A549 (cell line): ENCODE results near the gene SETSIP. TPM values are rescaled to one million over a fixed set of nuclear protein-coding genes. Genes with fewer than 3 reads are reported as not detected.

Experiments
- ATAC-seq, 2 experiments: fragments of 200-7000 bp in 1 of 2; fragments of >200 bp in 1 of 2; cut with Nextera tagmentation in 1 of 2; cut with Tn5 transposase in 1 of 2; 3 replicates each; pipeline versions ENCODE4 v1.8.0 to v1.9.1; 2018 to 2020; ENCODE audit warnings: mild to moderate bottlenecking in 1 of 2, moderate library complexity in 1 of 2
- CTCF ChIA-PET: fragments of 300-600 bp; sonication (Branson Sonifier 250); formaldehyde crosslinking; extraction: SDS; loops from one replicate; lab custom pipeline; 2021; ENCODE audit warnings: antibody characterized with exemption, inconsistent platforms; lab: Yijun Ruan, JAX
- POLR2A ChIA-PET: fragments of 350-600 bp; formaldehyde crosslinking; extraction: SDS; loops from one replicate; lab custom pipeline; 2021; ENCODE audit warnings: antibody characterized with exemption, inconsistent platforms; lab: Yijun Ruan, JAX
- DNase-seq, 2 experiments: peaks; one replicate each; pipeline versions ENCODE4 v3.0.0 to v3.0.0-alpha.2; 2011 to 2016; ENCODE audit warnings: low read depth in 1 of 2, low spot score in 1 of 2
- FAIRE-seq: peaks from 2 replicates; lab custom pipeline; 2011; peaks lifted over from hg19 to GRCh38; lab: Jason Lieb, UNC
- H3K27ac ChIP-seq, 2 experiments: fragments of >200 bp; sonication (Bioruptor Twin); formaldehyde crosslinking; 3 replicates each; pipeline ENCODE4 v1.5.1; 2016 to 2017
- H3K4me1 ChIP-seq: fragments of >200 bp; sonication (Bioruptor Twin); formaldehyde crosslinking; 3 replicates; pipeline ENCODE4 v1.6.1; 2016
- H3K4me2 ChIP-seq: fragments of >200 bp; sonication (Bioruptor Twin); formaldehyde crosslinking; 3 replicates; pipeline ENCODE4 v1.6.1; 2016
- H3K4me3 ChIP-seq: fragments of >200 bp; sonication (Bioruptor Twin); formaldehyde crosslinking; 3 replicates; pipeline ENCODE4 v1.5.1; 2016
- H3K9me3 ChIP-seq: fragments of >200 bp; sonication (Bioruptor Twin); formaldehyde crosslinking; 3 replicates; pipeline ENCODE4 v1.6.1; 2016
- FOSB ChIP-seq: fragments of 250-450 bp; sonication (Bioruptor Pico); IDR thresholded peaks from 2 replicates; pipeline ENCODE4 v1.5.0; 2020; ENCODE audit warnings: mild to moderate bottlenecking, moderate library complexity
- FOXS1 ChIP-seq: fragments of 250-450 bp; sonication (Bioruptor Pico); IDR thresholded peaks from 2 replicates; pipeline ENCODE4 v1.5.0; 2020; ENCODE audit warnings: mild to moderate bottlenecking, moderate library complexity
- HDAC2 ChIP-seq: fragments of 200-600 bp; sonication (generic); IDR thresholded peaks from 2 replicates; pipeline ENCODE4 v1.6.1; 2016
- HOXB5 ChIP-seq: fragments of 250-450 bp; sonication (Bioruptor Pico); IDR thresholded peaks from 2 replicates; pipeline ENCODE4 v1.5.0; 2020; ENCODE audit warnings: mild to moderate bottlenecking, moderate library complexity
- JUN ChIP-seq, 2 experiments: fragments of >200 bp; sonication (Bioruptor Twin); formaldehyde crosslinking; IDR thresholded peaks; 2 replicates in 1 of 2; 3 replicates in 1 of 2; pipeline ENCODE4 v1.6.1; 2016 to 2017
- KDM5A ChIP-seq: fragments of 200-600 bp; sonication (generic); IDR thresholded peaks from 2 replicates; pipeline ENCODE4 v1.6.1; 2016; ENCODE audit warnings: antibody characterized with exemption, mild to moderate bottlenecking
- MAZ ChIP-seq: fragments of 150-350 bp; IDR thresholded peaks from 2 replicates; pipeline ENCODE4 v1.6.1; 2014; ENCODE audit warnings: antibody characterized with exemption, low read depth, low read length, borderline replicate concordance
- NR3C1 ChIP-seq: fragments of >200 bp; sonication (Bioruptor Twin); formaldehyde crosslinking; IDR thresholded peaks from 3 replicates; pipeline ENCODE4 v1.6.1; 2017
- PHF8 ChIP-seq: fragments of 200-600 bp; sonication (generic); IDR thresholded peaks from 2 replicates; pipeline ENCODE4 v1.6.1; 2016; ENCODE audit warnings: low read depth, mild to moderate bottlenecking, antibody characterized with exemption, moderate library complexity, borderline replicate concordance
- RCOR1 ChIP-seq: fragments of 150-350 bp; IDR thresholded peaks from 2 replicates; pipeline ENCODE4 v1.6.1; 2014; ENCODE audit warnings: antibody characterized with exemption, low read length, low read depth
- RNF2 ChIP-seq: fragments of 200-600 bp; sonication (generic); IDR thresholded peaks from 2 replicates; pipeline ENCODE4 v1.6.1; 2016; ENCODE audit warnings: low read depth, mild to moderate bottlenecking, antibody characterized with exemption, moderate library complexity, borderline replicate concordance
- SREBF2 ChIP-seq: fragments of 450-650 bp; IDR thresholded peaks from 2 replicates; pipeline ENCODE4 v1.6.1; 2014; ENCODE audit warnings: mild to moderate bottlenecking, moderate library complexity
- TFCP2L1 ChIP-seq: fragments of 250-450 bp; sonication (Bioruptor Pico); IDR thresholded peaks from 2 replicates; pipeline ENCODE4 v1.5.0; 2021; ENCODE audit warnings: mild to moderate bottlenecking
- ZFP36 ChIP-seq: fragments of 450-650 bp; IDR thresholded peaks from 2 replicates; pipeline ENCODE4 v1.6.1; 2014; ENCODE audit warnings: borderline replicate concordance; ENCODE audit not compliant: partially characterized antibody
- ZNF302 ChIP-seq: fragments of 250-450 bp; sonication (Bioruptor Pico); IDR thresholded peaks from 2 replicates; pipeline ENCODE4 v1.9.0; 2021; ENCODE audit warnings: inconsistent platforms, mild to moderate bottlenecking, moderate library complexity
- WGBS: methylation state at CpG from one replicate; pipeline ENCODE4 v1.1.6; 2017; ENCODE audit errors: missing lambda C conversion rate; 5-methylcytosine and 5-hydroxymethylcytosine counted together
- polyA plus RNA-seq, 4 experiments: library from polyadenylated mRNA; depleted of rRNA in 3 of 4; stranded (reverse); fragments of >200 nt; fragmentation: RNase III in 1 of 4; extraction: RNeasy Plus Mini Kit Qiagen cat#74134 plus additional on column Dnase treatment in 1 of 4; gene quantifications; 2 replicates in 3 of 4; 3 replicates in 1 of 4; pipeline ENCODE4 v1.2.3, GENCODE V29; 2011 to 2017
- TF ChIP-seq, protein P1 (sequence below): fragments of >200 bp; sonication (Bioruptor Twin); formaldehyde crosslinking; IDR thresholded peaks from 3 replicates; pipeline ENCODE4 v1.5.1; 2016
- TF ChIP-seq, protein P2 (sequence below): fragments of 200-600 bp; sonication (generic); IDR thresholded peaks from 2 replicates; pipeline ENCODE4 v1.6.1; 2016; ENCODE audit warnings: antibody characterized with exemption, mild to moderate bottlenecking, moderate library complexity
- TF ChIP-seq, protein P3 (sequence below): fragments of >200 bp; sonication (Bioruptor Twin); formaldehyde crosslinking; IDR thresholded peaks from 3 replicates; pipeline ENCODE4 v1.6.1; 2016
- TF ChIP-seq, protein P4 (sequence below): fragments of >200 bp; sonication (Bioruptor Twin); formaldehyde crosslinking; IDR thresholded peaks from 2 replicates; pipeline ENCODE4 v1.6.1; 2016

The SETSIP gene
- polyA plus RNA-seq, 2 of the 4 experiments (the other 2 are of a cell fraction) = 0.23 to 0.36 TPM

DNA sequence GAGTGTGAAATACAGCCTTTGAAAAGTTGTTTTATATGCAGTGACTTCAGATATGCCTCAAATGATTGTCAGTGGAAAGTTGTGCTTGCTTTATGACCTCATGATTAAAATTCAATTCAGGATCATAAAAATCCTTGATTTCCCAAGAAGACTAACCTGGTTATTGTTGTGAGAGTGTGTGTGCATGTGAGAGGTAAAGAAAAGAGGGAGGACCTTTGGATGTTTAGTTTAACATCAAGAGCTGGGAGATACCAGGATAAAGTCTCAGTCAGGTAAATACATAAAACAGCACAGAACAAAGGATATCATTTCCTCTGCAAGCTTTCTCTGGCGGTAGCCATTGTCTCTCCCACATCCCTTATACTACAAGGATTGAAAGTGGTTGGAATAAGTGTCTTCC lies 19.4 kb upstream of the SETSIP start:
- CTCF ChIA-PET = no interaction called here
- no peaks in the 10 kb centered on the region for H3K9me3 ChIP-seq
- no peak overlapping the region for H3K27ac ChIP-seq
- POLR2A ChIA-PET = no interaction called here
- ATAC-seq = no peak
- H3K4me2 ChIP-seq = no peak overlapping the region
- no peak for FAIRE-seq
- DNase-seq = no peak
- 76% methylated on average over 1 of the region's 1 CpG for WGBS
- H3K4me3 ChIP-seq = no peak overlapping the region
- no peaks in the 10 kb centered on the region for H3K4me1 ChIP-seq
- TF ChIP-seq RCOR1 = no peak
- TF ChIP-seq, protein P1, sequence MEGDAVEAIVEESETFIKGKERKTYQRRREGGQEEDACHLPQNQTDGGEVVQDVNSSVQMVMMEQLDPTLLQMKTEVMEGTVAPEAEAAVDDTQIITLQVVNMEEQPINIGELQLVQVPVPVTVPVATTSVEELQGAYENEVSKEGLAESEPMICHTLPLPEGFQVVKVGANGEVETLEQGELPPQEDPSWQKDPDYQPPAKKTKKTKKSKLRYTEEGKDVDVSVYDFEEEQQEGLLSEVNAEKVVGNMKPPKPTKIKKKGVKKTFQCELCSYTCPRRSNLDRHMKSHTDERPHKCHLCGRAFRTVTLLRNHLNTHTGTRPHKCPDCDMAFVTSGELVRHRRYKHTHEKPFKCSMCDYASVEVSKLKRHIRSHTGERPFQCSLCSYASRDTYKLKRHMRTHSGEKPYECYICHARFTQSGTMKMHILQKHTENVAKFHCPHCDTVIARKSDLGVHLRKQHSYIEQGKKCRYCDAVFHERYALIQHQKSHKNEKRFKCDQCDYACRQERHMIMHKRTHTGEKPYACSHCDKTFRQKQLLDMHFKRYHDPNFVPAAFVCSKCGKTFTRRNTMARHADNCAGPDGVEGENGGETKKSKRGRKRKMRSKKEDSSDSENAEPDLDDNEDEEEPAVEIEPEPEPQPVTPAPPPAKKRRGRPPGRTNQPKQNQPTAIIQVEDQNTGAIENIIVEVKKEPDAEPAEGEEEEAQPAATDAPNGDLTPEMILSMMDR = no peak
- TF ChIP-seq, protein P2, sequence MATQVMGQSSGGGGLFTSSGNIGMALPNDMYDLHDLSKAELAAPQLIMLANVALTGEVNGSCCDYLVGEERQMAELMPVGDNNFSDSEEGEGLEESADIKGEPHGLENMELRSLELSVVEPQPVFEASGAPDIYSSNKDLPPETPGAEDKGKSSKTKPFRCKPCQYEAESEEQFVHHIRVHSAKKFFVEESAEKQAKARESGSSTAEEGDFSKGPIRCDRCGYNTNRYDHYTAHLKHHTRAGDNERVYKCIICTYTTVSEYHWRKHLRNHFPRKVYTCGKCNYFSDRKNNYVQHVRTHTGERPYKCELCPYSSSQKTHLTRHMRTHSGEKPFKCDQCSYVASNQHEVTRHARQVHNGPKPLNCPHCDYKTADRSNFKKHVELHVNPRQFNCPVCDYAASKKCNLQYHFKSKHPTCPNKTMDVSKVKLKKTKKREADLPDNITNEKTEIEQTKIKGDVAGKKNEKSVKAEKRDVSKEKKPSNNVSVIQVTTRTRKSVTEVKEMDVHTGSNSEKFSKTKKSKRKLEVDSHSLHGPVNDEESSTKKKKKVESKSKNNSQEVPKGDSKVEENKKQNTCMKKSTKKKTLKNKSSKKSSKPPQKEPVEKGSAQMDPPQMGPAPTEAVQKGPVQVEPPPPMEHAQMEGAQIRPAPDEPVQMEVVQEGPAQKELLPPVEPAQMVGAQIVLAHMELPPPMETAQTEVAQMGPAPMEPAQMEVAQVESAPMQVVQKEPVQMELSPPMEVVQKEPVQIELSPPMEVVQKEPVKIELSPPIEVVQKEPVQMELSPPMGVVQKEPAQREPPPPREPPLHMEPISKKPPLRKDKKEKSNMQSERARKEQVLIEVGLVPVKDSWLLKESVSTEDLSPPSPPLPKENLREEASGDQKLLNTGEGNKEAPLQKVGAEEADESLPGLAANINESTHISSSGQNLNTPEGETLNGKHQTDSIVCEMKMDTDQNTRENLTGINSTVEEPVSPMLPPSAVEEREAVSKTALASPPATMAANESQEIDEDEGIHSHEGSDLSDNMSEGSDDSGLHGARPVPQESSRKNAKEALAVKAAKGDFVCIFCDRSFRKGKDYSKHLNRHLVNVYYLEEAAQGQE = no peak
- TF ChIP-seq, protein P3, sequence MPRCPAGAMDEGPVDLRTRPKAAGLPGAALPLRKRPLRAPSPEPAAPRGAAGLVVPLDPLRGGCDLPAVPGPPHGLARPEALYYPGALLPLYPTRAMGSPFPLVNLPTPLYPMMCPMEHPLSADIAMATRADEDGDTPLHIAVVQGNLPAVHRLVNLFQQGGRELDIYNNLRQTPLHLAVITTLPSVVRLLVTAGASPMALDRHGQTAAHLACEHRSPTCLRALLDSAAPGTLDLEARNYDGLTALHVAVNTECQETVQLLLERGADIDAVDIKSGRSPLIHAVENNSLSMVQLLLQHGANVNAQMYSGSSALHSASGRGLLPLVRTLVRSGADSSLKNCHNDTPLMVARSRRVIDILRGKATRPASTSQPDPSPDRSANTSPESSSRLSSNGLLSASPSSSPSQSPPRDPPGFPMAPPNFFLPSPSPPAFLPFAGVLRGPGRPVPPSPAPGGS = no peak
- TF ChIP-seq JUN (IDR thresholded peaks at IDR 0.05) = no peak
- no peak for TF ChIP-seq RNF2
- TF ChIP-seq HDAC2 = no peak
- TF ChIP-seq FOXS1 (CRISPR knock-in tag) = no peak
- no peak for TF ChIP-seq MAZ
- TF ChIP-seq FOSB (CRISPR knock-in tag) = no peak
- no peak for TF ChIP-seq HOXB5
- no peak for TF ChIP-seq PHF8
- no peak for TF ChIP-seq NR3C1
- TF ChIP-seq KDM5A = no peak
- TF ChIP-seq ZNF302 = no peak
- no peak for TF ChIP-seq SREBF2
- TF ChIP-seq, protein P4, sequence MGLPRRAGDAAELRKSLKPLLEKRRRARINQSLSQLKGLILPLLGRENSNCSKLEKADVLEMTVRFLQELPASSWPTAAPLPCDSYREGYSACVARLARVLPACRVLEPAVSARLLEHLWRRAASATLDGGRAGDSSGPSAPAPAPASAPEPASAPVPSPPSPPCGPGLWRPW = no peak

DNA sequence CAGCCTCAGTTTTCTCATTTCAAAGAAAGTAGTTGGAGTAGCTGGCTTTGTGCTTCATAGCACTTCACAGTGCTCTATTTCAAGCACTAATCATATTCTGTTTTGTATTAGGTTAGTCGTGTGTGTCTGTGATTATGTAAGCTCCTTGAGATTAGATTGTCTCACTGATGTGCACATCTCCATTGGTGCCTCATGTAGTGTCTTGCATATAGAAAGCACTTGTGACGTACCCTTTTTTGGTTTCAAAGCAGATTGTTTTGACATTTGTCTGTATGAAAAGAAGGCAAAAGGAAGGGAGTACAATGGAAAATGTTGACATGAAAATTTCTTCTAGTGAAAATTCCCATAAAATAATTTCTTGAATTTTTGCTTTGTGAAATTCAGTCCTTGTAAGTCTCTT lies 18.9 kb upstream of the SETSIP start:
- ATAC-seq (no peak), FAIRE-seq (no peak), DNase-seq (no peak)
- CTCF ChIA-PET = no interaction called here
- no peak overlapping the region for H3K4me2 ChIP-seq
- no peaks in the 10 kb centered on the region for H3K4me1 ChIP-seq
- H3K4me3 ChIP-seq = no peak overlapping the region
- no peak overlapping the region for H3K27ac ChIP-seq
- WGBS = 63% methylated on average over 2 of the region's 2 CpGs
- POLR2A ChIA-PET = no interaction called here
- H3K9me3 ChIP-seq = no peaks in the 10 kb centered on the region
- TF ChIP-seq ZFP36 (no peak), TFCP2L1 (no peak)
- TF ChIP-seq, all 56 proteins: peak for 0
